OCI-LY7 (cell line): ENCODE measurements around the gene RHEX. TPM values are rescaled to one million over a fixed set of nuclear protein-coding genes. Genes with fewer than 3 reads are reported as not detected.
A peak's percentile ranks its signal among the peaks of the same experiment; 100 is the strongest.
"Not testable (repeated sequence)": the region's sequence is repeated elsewhere in the genome, so short reads cannot be mapped to it uniquely, and the experiment has no call there.

Experiments used
- BruUV-seq: library from RNA; stranded (reverse); fragments of 400-500 nt; replicated peaks from 2 replicates; lab custom pipeline; 2021; lab: Mats Ljungman, UMichigan
- CTCF ChIA-PET: fragments of 300-600 bp; sonication (Branson Sonifier 250); formaldehyde crosslinking; loops from one replicate; lab custom pipeline; 2022; ENCODE audit warnings: antibody characterized with exemption; ENCODE audit not compliant: unreplicated experiment; lab: Charles Lee
- POLR2A ChIA-PET: fragments of 300-600 bp; sonication (Branson Sonifier 250); formaldehyde crosslinking; loops from one replicate; lab custom pipeline; 2022; ENCODE audit warnings: antibody characterized with exemption; lab: Charles Lee
- DNase-seq: peaks from one replicate; pipeline ENCODE4 v3.0.0-alpha.2; 2015; ENCODE audit warnings: low spot score
- H2AFZ ChIP-seq: fragments of 200-600 bp; sonication (generic), shearing (Covaris generic); 2 replicates; pipeline ENCODE4 v1.6.1; 2014; ENCODE audit warnings: mild to moderate bottlenecking, antibody characterized with exemption, low read length, moderate library complexity
- H3K27ac ChIP-seq: fragments of 200-600 bp; sonication (generic); 2 replicates; pipeline ENCODE4 v1.5.1; 2014; ENCODE audit warnings: mixed run types, low read depth, mild to moderate bottlenecking, moderate library complexity, low read length, inconsistent platforms; ENCODE audit not compliant: poor library complexity, severe bottlenecking
- H3K36me3 ChIP-seq: fragments of 200-600 bp; sonication (generic); 2 replicates; pipeline ENCODE4 v1.6.1; 2014; ENCODE audit warnings: mild to moderate bottlenecking, antibody characterized with exemption, low read length, moderate library complexity, mixed read lengths; ENCODE audit not compliant: insufficient read depth
- H3K4me1 ChIP-seq: fragments of 200-600 bp; sonication (generic); 2 replicates; pipeline ENCODE4 v1.5.1; 2014; ENCODE audit warnings: mild to moderate bottlenecking, low read length; ENCODE audit not compliant: insufficient read depth, poor library complexity, severe bottlenecking
- H3K4me2 ChIP-seq: fragments of 200-600 bp; sonication (generic); 2 replicates; pipeline ENCODE4 v1.6.1; 2014; ENCODE audit warnings: mild to moderate bottlenecking, low read length
- H3K4me3 ChIP-seq: fragments of 200-600 bp; sonication (generic); 2 replicates; pipeline ENCODE4 v1.5.1; 2014; ENCODE audit warnings: mild to moderate bottlenecking, low read depth, low read length; ENCODE audit not compliant: poor library complexity, severe bottlenecking
- H3K79me2 ChIP-seq: fragments of 200-600 bp; sonication (generic); 2 replicates; pipeline ENCODE4 v1.6.1; 2016; ENCODE audit warnings: low read depth, mild to moderate bottlenecking, low read length, moderate library complexity, mixed read lengths; ENCODE audit not compliant: insufficient read depth
- H3K9me2 ChIP-seq: fragments of 200-600 bp; sonication (generic); 2 replicates; pipeline ENCODE4 v1.6.1; 2016; ENCODE audit warnings: mild to moderate bottlenecking, low read length, mixed read lengths; ENCODE audit not compliant: insufficient read depth
- H3K9me3 ChIP-seq: fragments of 200-600 bp; sonication (generic); 2 replicates; pipeline ENCODE4 v1.6.1; 2014; ENCODE audit warnings: mild to moderate bottlenecking, mixed run types, low read length, mixed read lengths
- H4K20me1 ChIP-seq: fragments of 200-600 bp; sonication (generic); 2 replicates; pipeline ENCODE4 v1.6.1; 2014; ENCODE audit warnings: mild to moderate bottlenecking, antibody characterized with exemption, low read length, moderate library complexity, mixed read lengths; ENCODE audit not compliant: insufficient read depth
- EZH2phosphoT487 ChIP-seq: fragments of 200-600 bp; sonication (generic); IDR thresholded peaks from 2 replicates; pipeline ENCODE4 v1.6.1; 2018; ENCODE audit warnings: low read depth, borderline replicate concordance, mild to moderate bottlenecking, mixed run types, antibody characterized with exemption, low read length, moderate library complexity, mixed read lengths
- intact Hi-C: fragments of 100-400 bp; cut with micrococcal nuclease; formaldehyde crosslinking; loops from one replicate; pipeline ENCODE4 v1.10.0; 2022; ENCODE audit not compliant: unreplicated experiment
- total RNA-seq, 2 experiments: library from RNA; depleted of rRNA in 1 of 2; stranded (reverse); fragments of >200 nt in 1 of 2; shearing (Covaris generic) in 1 of 2; gene quantifications; 2 replicates each; pipeline ENCODE4 v1.2.3, GENCODE V29; 2014 to 2022
- TF ChIP-seq, protein P1 (sequence below): fragments of 200-600 bp; sonication (generic); conservative IDR thresholded peaks from 2 replicates; pipeline ENCODE4 v1.5.1; 2014; ENCODE audit warnings: mild to moderate bottlenecking, antibody characterized with exemption, low read length, moderate library complexity, mixed read lengths

Gene RHEX
- total RNA-seq, 2 experiments from 2014 or later: 5.0 to 9.9 TPM

DNA sequence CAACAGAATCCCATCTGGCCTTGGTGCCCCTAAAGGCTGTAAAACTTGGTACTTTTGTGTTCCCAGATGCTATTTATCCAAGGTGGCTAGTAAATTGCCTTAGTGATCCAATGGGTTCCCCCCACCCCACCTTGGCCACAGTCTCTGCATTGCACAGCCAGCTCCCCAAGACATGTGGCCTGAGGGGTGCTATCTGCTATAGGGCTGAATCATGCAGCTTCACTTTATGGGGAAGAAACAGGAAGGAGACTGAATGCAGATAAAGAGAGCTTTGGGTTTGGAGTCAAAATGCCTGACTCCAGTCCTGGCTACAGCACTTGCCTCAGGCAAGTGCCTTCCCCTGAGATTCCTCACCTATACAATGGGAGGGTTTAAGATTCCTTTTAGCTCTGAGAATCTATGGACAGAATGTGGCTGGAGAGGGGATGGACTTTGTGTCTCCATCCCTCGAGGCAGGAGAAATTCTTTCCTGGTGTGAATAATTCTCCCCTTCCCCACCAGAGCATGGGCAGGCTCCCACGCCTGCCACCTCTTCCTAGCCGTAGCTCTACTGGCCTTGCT is 6.5 kb downstream of the RHEX start:
- H2AFZ ChIP-seq: no peak overlapping the region
- DNase-seq: no peak
- no peak overlapping the region for H3K4me3 ChIP-seq
- peaks cover 64% of the 10 kb centered on the region for H3K79me2 ChIP-seq
- BruUV-seq: no TSS peak
- ChIA-PET POLR2A (interaction anchor here (0.6 to 1.5 kb wide), 4 partner anchors 8 to 60 kb away, joined by 3 to 4 read pairs (median 4); no protein-coding TSS in a partner anchor), CTCF (no interaction called here)
- H3K9me3 ChIP-seq: no peaks in the 10 kb centered on the region
- H3K9me2 ChIP-seq: no peaks in the 10 kb centered on the region
- no peak for TF ChIP-seq EZH2phosphoT487
- TF ChIP-seq, protein P1, sequence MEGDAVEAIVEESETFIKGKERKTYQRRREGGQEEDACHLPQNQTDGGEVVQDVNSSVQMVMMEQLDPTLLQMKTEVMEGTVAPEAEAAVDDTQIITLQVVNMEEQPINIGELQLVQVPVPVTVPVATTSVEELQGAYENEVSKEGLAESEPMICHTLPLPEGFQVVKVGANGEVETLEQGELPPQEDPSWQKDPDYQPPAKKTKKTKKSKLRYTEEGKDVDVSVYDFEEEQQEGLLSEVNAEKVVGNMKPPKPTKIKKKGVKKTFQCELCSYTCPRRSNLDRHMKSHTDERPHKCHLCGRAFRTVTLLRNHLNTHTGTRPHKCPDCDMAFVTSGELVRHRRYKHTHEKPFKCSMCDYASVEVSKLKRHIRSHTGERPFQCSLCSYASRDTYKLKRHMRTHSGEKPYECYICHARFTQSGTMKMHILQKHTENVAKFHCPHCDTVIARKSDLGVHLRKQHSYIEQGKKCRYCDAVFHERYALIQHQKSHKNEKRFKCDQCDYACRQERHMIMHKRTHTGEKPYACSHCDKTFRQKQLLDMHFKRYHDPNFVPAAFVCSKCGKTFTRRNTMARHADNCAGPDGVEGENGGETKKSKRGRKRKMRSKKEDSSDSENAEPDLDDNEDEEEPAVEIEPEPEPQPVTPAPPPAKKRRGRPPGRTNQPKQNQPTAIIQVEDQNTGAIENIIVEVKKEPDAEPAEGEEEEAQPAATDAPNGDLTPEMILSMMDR: no peak
- H3K4me2 ChIP-seq: peak overlapping the region; percentile 47
- H4K20me1 ChIP-seq: no peaks in the 10 kb centered on the region
- intact Hi-C loops: loop anchor here (5.0 to 10.0 kb wide), 3 partner anchors 415 to 865 kb away; partner anchors contain the start of genes FCMR and IKBKE
- H3K4me1 ChIP-seq: peaks cover 57% of the 10 kb centered on the region
- peaks cover 80% of the 10 kb centered on the region for H3K36me3 ChIP-seq
- H3K27ac ChIP-seq: peak overlapping the region; percentile 98

DNA sequence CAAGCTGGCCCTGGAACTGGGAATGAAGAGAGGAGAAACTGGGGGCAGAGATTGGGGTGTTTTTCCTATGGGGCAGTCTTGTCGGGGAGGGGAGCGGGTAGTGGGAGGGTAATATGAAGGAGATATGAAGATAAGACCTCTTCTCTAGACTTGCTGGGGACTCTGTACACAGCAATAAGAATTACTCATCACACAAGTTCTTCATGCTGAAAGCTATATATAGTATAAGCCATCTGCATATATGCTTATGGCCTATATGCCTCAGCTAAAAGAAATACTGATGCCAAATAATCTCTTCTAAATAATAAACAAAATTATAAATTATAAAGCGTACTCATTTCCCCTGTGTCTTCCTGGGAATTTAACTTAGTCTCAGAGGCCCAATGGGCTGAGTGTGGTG is 7.9 kb downstream of the RHEX start:
- Histone ChIP-seq H4K20me1 (no peaks in the 10 kb centered on the region), H3K4me3 (no peak overlapping the region), H3K9me3 (no peaks in the 10 kb centered on the region), H3K4me1 (peaks cover 53% of the 10 kb centered on the region), H3K79me2 (peaks cover 50% of the 10 kb centered on the region), H3K27ac (no peak overlapping the region), H3K9me2 (no peaks in the 10 kb centered on the region), H2AFZ (no peak overlapping the region), H3K4me2 (no peak overlapping the region), H3K36me3 (peaks cover 81% of the 10 kb centered on the region)
- no peak for DNase-seq
- ChIA-PET POLR2A (interaction anchor here (1.5 kb wide), 1 partner anchor 9 kb away, joined by 4 read pairs; no protein-coding TSS in a partner anchor), CTCF (no interaction called here)
- no TSS peak for BruUV-seq
- intact Hi-C loops: no loop called here
- TF ChIP-seq, protein P1: no peak
- TF ChIP-seq EZH2phosphoT487: no peak

DNA sequence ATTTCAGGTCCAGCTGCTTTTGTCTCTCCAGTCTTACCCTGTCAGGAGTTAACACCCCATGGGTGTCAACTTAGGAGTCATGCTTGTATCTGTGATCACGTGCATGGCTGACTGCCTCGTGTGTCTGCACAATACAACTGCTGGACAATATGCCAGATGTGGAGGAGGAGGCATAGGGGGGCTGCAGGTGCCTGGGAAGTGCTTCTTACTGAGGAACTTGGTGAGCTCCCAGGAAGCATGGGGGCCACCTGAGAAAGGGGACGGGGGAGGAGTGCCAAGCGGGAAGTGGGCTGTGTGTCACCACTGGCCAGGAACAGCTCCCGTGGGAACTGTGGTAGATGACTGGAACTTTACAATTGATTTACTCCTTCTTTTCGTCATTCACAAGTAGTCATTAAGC is 9.5 kb downstream of the RHEX start:
- TF ChIP-seq, protein P1: no peak
- TF ChIP-seq EZH2phosphoT487: no peak
- H2AFZ ChIP-seq: no peak overlapping the region
- BruUV-seq: no TSS peak
- no peak overlapping the region for H3K27ac ChIP-seq
- H3K36me3 ChIP-seq: peaks cover 82% of the 10 kb centered on the region
- DNase-seq: no peak
- intact Hi-C loops: no loop called here
- no peak overlapping the region for H3K4me2 ChIP-seq
- H3K9me2 ChIP-seq: no peaks in the 10 kb centered on the region
- ChIA-PET CTCF (no interaction called here), POLR2A (interaction anchor here (1.3 kb wide), 1 partner anchor 18 kb away, joined by 5 read pairs; no protein-coding TSS in a partner anchor)
- H3K9me3 ChIP-seq: no peaks in the 10 kb centered on the region
- no peak overlapping the region for H3K4me3 ChIP-seq
- no peaks in the 10 kb centered on the region for H4K20me1 ChIP-seq
- H3K4me1 ChIP-seq: peaks cover 53% of the 10 kb centered on the region
- H3K79me2 ChIP-seq: peaks cover 43% of the 10 kb centered on the region

DNA sequence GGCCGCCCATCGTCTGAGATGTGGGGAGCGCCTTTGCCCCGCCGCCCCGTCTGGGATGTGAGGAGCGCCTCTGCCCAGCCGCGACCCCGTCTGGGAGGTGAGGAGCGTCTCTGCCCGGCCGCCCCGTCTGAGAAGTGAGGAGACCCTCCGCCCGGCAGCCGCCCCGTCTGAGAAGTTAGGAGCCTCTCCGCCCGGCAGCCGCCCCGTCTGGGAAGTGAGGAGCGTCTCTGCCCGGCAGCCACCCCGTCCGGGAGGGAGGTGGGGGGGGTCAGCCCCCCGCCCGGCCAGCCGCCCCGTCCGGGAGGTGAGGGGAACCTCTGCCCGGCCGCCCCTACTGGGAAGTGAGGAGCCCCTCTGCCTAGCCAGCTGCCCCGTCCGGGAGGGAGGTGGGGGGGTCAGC is 11.0 kb downstream of the RHEX start:
- H3K9me2 ChIP-seq, H3K9me3 ChIP-seq, DNase-seq, BruUV-seq, intact Hi-C loops, H2AFZ ChIP-seq, H4K20me1 ChIP-seq, H3K4me2 ChIP-seq, CTCF ChIA-PET, H3K27ac ChIP-seq, POLR2A ChIA-PET, H3K4me3 ChIP-seq: not testable (repeated sequence)
- Histone ChIP-seq H3K79me2 (peaks cover 30% of the 10 kb centered on the region), H3K4me1 (peaks cover 49% of the 10 kb centered on the region), H3K36me3 (peaks cover 82% of the 10 kb centered on the region)
